COLO668 (cell line): Measurements from ENCODE around the gene MTIF2.
"Not testable (repeated sequence)": the region's sequence is repeated elsewhere in the genome, so short reads cannot be mapped to it uniquely, and the experiment has no call there.

Source experiments
- DNase-seq: peaks from one replicate; lab custom pipeline; 2025; ENCODE audit not compliant: unreplicated experiment; lab: John Stamatoyannopoulos, UW

The MTIF2 gene

DNA sequence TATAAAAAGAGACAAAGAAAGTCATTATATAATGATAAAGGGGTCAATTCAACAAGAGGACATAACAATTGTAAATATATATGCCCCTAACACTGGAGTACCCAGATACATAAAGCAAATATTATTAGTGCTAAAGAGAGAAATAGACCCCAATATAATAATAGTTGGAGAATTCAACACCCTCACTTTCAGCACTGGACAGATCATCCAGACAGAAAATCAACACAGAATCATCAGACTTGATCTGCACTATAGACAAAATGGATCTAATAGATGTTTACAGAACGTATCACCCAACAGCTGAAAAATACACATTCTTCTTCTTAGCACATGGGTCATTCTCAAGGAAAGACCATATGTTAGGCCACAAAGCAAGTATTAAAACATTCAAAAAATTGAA, 68.6 kb downstream of the MTIF2 start:
- no peak for DNase-seq

GRCh38 chr2:55196526-55196925, 72.5 kb downstream of the MTIF2 start:
- DNase-seq, result no peak

GRCh38 chr2:55191888-55192287, 77.1 kb downstream of the MTIF2 start:
- not testable (repeated sequence) for DNase-seq

- not testable (repeated sequence) for DNase-seq
Observed at GRCh38 chr2:55186837-55187236, 82.2 kb downstream of the MTIF2 start.
